Ramos (cell line): Measurements from ENCODE around the gene PIGL.
"Not testable (repeated sequence)": the region's sequence is repeated elsewhere in the genome, so short reads cannot be mapped to it uniquely, and the experiment has no call there.

Experiments
- in situ Hi-C: fragments of 300-500 bp; cut with MboI; formaldehyde crosslinking; loops from one replicate; pipeline ENCODE4 v1.14.3; 2022; ENCODE audit warnings: low sequenced_read_pairs; ENCODE audit not compliant: unreplicated experiment

Gene PIGL

GRCh38 chr17:16215965-16216316 is 1.1 kb upstream of the PIGL start:
- in situ Hi-C loops = no loop called here

DNA sequence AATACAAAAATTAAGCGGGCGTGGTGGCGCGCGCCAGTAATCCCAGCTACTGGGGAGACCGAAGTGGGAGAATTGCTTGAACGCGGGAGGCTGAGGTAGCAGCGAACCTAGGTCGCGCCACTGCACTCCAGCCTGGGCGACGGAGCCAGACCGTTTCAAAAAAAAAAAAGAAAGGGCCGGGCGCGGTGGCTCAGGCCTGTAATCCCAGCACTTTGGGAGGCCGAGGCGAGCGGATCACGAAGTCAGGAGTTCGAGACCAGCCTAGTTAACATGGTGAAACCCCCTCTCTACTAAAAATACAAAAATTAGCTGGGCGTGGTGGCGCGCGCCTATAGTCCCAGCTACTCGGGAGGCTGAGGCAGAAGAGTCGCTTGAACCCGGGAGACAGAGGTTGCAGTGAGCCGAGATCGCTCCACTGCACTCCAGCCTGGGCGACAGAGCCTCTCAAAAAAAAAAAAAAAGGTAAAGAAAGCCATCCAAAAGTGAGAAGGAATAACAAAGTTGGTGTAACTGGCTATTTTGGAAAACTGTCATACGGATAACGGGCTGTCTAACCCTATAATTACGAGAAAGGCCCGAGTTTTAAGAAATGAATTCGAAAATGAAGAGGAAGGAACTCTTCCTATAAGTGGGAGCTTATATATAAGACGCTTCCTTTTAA is 539 bp upstream of the PIGL start:
- in situ Hi-C loops = not testable (repeated sequence)

GRCh38 chr17:16222406-16222805 is 5.4 kb downstream of the PIGL start:
- in situ Hi-C loops = no loop called here

- in situ Hi-C loops = not testable (repeated sequence)
Observed at GRCh38 chr17:16229912-16230561, 13.0 kb downstream of the PIGL start.

GRCh38 chr17:16232391-16232790 is 15.4 kb downstream of the PIGL start:
- in situ Hi-C loops = no loop called here

DNA sequence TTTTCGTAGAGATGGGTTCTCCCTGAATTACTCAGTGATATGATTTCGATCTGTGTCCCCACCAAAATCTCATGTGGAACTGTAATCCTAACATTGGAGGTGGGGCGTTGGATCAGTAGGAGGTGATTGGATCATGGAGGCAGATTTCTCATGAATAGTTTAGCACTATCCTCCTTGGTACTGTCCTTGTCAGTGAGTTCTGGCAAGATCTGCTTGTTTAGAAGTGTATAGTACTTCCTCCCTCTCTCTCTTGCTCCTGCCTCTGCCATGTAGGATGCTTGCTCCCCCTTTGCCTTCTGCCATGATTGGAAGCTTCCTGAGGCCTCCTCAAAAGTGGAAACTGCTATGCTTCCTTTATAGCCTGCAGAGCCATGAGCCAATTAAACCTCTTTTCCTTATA is 22.9 kb downstream of the PIGL start:
- in situ Hi-C loops = no loop called here

DNA sequence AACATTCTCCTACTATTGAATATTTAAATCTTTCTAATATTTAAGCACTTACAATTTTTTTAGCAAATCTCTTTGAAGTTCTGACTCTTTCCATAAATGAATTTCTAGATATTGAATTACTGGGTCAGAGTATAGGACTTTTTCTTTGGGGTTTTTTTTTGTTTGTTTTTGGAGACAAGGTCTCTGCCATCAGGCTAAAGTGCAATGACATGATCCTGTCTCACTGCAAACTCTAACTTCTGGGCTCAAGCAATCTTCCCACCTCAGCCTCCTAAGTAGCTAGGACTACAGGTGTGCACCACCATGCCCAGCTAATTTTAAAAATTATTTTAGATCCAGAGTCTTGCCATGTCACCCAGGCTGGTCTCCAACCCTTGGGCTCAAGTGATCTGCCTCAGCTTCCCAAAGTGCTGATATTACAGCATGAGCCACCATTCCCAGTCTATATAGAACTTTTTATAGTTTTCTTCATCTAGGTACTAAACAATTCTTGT is 24.9 kb downstream of the PIGL start:
- in situ Hi-C loops = no loop called here

- in situ Hi-C loops = no loop called here
Observed at GRCh38 chr17:16243385-16243784, 26.4 kb downstream of the PIGL start.

DNA sequence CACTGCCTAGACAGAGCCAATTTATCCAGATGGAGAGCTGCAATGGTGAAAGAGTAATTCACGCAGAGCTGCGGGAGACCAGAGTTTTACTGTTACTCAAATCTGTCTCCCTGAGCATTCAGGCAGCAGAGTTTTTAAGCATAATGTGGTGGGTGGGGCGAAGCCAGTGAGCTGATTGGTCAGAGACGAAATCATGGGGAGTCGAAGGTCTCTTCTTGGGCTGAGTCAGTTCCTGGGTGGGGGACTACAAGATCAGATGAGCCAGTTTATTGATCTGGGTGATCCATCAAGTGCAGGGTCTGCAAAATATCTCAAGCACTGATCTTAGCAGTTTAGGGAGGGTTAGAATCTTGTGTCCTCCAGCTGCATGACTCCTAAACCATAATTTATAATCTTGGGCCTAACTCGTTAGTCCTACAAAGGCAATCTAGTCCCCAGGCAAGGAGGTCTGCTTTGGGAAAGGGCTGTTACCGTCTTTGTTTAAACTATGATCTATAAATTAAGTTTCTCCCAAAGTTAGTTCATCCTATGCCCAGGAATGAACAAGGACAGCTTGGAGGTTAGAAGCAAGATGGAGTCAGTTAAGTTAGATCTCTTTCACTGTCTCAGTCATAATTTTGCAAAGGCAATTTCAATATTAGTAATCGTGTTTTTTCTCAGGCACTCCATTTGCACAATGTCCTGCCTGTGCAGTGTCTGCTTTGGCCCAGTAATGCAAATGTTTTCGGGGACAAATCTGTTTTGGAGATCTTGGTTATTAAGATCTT is 27.0 kb downstream of the PIGL start:
- in situ Hi-C loops = no loop called here

DNA sequence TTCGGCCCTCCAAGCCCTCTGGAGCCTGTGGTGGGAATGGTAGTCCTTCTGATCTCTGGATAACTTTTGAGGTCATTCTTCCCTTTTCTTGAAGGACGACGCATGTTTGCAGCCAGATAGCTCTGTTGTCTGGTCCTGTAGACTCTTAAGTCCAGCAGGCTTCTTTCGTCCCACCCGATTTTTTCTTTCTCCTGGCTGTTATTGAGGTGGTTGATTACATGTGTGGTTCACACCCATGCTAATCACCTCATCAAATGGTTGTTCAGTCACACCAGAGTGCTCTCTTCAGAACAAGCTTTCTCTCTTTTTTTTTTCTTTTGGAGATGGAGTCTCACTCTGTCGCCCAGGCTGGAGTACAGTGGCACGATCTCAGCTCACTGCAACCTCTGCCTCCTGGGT is 30.6 kb downstream of the PIGL start:
- in situ Hi-C loops = no loop called here

- in situ Hi-C loops = no loop called here
Observed at GRCh38 chr17:16250635-16251034, 33.6 kb downstream of the PIGL start.

GRCh38 chr17:16251043-16251442 is 34.0 kb downstream of the PIGL start:
- in situ Hi-C loops = no loop called here

GRCh38 chr17:16251556-16251955 is 34.5 kb downstream of the PIGL start:
- in situ Hi-C loops = no loop called here

DNA sequence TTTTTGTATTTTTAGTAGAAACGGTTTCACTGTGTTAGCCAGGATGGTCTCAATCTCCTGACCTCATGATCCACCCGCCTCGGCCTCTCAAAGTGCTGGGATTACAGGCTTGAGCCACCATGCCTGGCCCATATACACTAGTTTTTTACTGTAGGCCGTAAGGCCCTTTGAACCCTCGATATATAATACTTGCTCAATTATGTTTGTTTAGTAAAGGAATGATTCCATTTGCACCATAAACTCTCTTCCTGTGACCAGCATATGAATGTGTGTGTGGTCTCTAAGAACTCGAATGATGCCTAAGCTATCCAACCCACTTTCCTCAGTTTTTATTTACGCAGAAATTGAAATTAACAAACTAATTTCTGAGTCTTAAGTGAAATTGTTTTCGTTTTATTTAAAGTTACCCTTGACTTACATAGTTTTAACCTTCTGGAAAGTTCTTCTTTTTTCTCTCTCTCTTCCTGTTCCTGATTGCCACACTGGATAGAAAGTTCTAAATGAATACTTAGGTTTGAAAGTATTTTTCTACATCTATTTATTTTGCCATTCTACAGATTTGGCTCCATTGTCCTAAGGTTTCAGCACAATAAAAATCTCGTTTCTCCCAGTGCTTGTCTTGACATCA is 37.9 kb downstream of the PIGL start:
- in situ Hi-C loops = no loop called here

DNA sequence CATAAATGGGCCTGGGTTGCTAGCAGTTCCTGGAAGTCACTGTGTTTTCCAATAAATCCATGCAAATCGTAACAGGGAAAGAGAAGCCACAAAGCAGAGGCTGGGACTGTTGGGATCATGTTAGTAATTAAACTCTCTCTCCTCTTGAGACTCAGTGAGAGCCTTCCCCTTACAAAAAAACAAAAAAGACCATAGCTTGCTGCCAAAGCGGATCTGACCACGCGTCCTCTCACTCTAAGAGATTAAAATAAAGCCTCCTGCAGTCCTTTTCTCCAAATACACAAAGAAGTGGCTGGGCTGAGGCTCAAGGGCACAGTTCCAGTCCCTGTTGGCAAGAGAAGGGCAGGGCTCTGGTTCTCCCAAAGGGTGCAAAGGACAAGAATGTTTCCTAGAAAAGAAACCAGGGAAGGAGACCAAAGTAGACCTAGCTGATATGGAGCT is 38.5 kb downstream of the PIGL start:
- in situ Hi-C loops = no loop called here

GRCh38 chr17:16258901-16259300 is 41.9 kb downstream of the PIGL start:
- in situ Hi-C loops = no loop called here

- in situ Hi-C loops = no loop called here
Observed at GRCh38 chr17:16259926-16260325, 42.9 kb downstream of the PIGL start.

- in situ Hi-C loops = no loop called here
Observed at GRCh38 chr17:16261049-16261448, 44.0 kb downstream of the PIGL start.

- in situ Hi-C loops = no loop called here
Observed at GRCh38 chr17:16262201-16262600, 45.2 kb downstream of the PIGL start.

GRCh38 chr17:16267174-16267573 is 50.2 kb downstream of the PIGL start:
- in situ Hi-C loops = no loop called here

- in situ Hi-C loops = no loop called here
Observed at GRCh38 chr17:16269658-16270057, 52.6 kb downstream of the PIGL start.
